SK-N-MC (cell line): ENCODE results near the gene ZNRF3.

Experiments used
- DNase-seq: peaks from one replicate; pipeline ENCODE4 v3.0.0-alpha.2; 2011; ENCODE audit warnings: low read depth, low spot score
- H3K27ac ChIP-seq: fragments of 200-600 bp; sonication (generic); 2 replicates; pipeline ENCODE4 v1.5.1; 2016; ENCODE audit warnings: mixed run types
- H3K36me3 ChIP-seq: fragments of 200-600 bp; sonication (generic); 2 replicates; pipeline ENCODE4 v1.6.1; 2017; ENCODE audit warnings: antibody characterized with exemption, low read length, mixed read lengths; ENCODE audit not compliant: insufficient read depth
- H3K4me3 ChIP-seq: fragments of 200-600 bp; sonication (generic); 2 replicates; pipeline ENCODE4 v1.5.1; 2016
- H3K9ac ChIP-seq: fragments of 200-600 bp; sonication (generic); 2 replicates; pipeline ENCODE4 v1.8.0; 2017; ENCODE audit warnings: mixed run types, mixed read lengths; ENCODE audit not compliant: insufficient read length
- H3K9me3 ChIP-seq: fragments of 200-600 bp; sonication (generic); 2 replicates; pipeline ENCODE4 v1.6.1; 2017; ENCODE audit warnings: low read depth, mild to moderate bottlenecking, antibody characterized with exemption, low read length, moderate library complexity, mixed read lengths
- EZH2 ChIP-seq: fragments of 200-600 bp; sonication (generic); IDR thresholded peaks from one replicate; pipeline ENCODE4 v1.6.1; 2017; ENCODE audit warnings: antibody characterized with exemption
- FOXP2 ChIP-seq: optimal IDR thresholded peaks from 2 replicates; pipeline ENCODE3; 2011; ENCODE audit warnings: mild to moderate bottlenecking, moderate library complexity; ENCODE audit not compliant: insufficient read depth; ENCODE audit errors: extremely low read length, control extremely low read depth
- POLR2AphosphoS5 ChIP-seq: IDR thresholded peaks from 2 replicates; pipeline ENCODE4 v1.6.1; 2012; ENCODE audit warnings: mild to moderate bottlenecking, low read depth, low read length, borderline replicate concordance

ZNRF3 gene

DNA sequence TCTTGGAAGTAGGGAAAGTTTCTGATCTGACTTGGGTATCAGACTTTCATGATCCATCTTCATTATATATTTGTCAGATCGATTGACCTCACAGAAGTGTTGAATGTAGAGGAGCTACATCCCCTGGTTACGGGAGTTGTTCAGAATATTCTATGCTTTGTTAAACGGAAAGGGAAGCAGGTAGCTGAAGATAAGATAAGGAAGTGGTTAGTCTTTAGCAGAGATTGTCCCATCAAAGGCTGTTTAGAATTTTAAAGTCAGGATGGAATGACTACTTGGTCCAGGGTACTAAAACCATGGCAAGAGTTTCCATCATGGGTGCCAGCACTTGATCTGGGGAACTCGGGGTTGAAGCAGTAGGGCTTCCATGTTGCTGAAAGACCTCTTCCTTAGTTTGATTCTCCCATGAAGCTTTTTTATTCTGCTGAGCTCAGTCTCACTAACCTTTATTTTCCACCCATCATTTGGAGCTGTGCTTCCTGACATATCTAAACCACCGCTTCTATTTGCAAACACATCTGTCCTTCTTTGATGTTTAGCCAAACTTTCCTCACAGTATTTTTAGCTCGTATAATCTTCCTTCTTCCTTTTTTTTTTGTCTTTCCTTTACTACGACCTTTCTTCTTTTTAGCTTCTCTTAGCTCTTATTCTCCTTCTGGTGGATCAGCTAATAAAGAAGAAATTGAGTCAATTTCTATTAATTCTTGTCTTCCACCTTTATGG, 182.3 kb downstream of the ZNRF3 start:
- Histone ChIP-seq H3K36me3 (no peaks in the 10 kb centered on the region), H3K4me3 (no peak overlapping the region), H3K9me3 (no peaks in the 10 kb centered on the region), H3K9ac (no peak overlapping the region), H3K27ac (no peak overlapping the region)
- DNase-seq = no peak
- TF ChIP-seq FOXP2 (no peak), POLR2AphosphoS5 (no peak), EZH2 (no peak)

DNA sequence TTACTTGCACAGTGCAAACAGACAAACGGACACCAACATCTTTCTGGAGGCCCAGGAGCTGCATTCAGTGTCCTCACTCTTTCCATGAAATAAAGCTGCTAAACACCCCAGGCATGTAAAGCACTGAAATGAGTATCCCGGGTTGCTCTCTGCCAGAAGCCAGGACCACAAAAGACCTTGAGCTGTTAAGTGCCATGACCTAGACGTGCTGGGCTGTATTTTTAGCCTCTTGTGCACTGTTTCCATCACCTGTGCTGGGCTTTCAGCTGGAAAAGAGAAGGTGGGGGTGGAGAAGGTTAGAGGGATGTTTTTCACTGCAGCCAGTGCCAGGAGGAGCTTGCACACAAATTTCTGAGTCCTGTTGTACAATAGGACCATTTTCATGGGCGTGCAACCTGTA, 186.1 kb downstream of the ZNRF3 start:
- TF ChIP-seq POLR2AphosphoS5 = no peak
- no peak for TF ChIP-seq EZH2
- H3K27ac ChIP-seq = no peak overlapping the region
- no peak overlapping the region for H3K4me3 ChIP-seq
- no peak for DNase-seq
- no peak overlapping the region for H3K9ac ChIP-seq
- H3K9me3 ChIP-seq = no peaks in the 10 kb centered on the region
- no peaks in the 10 kb centered on the region for H3K36me3 ChIP-seq

DNA sequence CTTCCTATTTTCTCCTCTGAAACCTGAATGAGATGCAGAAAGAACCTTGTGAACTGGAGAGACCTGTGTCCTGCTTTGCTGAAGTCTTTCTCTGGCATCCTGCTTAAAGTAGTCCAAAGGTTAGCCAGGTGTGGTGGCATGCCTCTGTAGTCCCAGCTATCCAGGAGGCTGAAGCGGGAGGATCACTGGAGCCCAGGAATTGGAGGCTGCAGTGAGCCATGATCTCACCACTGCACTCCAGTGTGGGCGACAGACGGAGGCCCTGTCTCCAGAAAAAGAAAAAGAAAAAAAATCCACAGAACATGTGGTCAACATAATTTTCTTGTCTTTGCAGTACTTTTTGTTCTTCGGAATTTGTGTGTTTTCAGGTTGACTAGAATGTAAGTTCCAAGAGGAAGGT, 187.1 kb downstream of the ZNRF3 start:
- H3K27ac ChIP-seq = no peak overlapping the region
- no peaks in the 10 kb centered on the region for H3K36me3 ChIP-seq
- no peak for DNase-seq
- no peaks in the 10 kb centered on the region for H3K9me3 ChIP-seq
- no peak overlapping the region for H3K4me3 ChIP-seq
- no peak for TF ChIP-seq EZH2
- no peak for TF ChIP-seq FOXP2
- TF ChIP-seq POLR2AphosphoS5 = no peak
- no peak overlapping the region for H3K9ac ChIP-seq

DNA sequence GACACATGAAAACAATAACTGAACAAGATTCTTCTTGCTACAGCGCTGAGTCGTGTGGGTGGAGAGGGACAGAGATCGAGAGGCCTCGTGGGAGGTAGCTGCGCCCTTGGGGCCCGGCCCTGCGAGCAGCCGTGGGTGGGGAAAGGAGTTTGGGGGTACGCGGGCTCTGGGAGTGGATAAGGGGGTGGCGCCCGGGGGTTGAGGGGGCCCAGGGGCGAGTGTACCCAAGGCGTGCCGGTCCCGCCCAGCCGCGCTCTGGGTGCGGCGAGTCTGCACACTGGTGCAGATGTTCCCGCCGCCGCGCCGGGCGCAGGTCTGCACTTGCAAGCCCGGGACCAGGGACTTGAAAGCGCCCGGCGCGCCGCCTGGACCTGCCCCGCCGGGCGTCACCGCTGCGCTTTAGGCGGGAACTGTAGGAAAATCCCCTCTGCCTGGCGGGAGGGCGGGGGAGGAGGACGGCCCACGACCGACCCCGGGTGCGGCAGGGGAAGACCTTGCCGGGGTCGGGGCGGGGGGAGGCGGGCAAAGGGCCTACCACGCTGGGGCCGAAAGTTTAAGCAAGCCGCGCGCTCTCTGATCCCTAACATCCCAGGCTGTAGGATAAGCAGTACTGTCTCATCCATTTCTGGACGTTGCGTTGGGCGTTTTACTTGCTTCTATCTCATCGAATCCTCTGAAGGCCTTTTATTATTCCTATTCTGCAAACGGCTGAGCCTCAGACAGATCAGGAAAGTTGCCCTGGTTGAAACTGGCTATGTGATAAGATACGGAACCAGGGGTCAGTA, 188.1 kb downstream of the ZNRF3 start:
- TF ChIP-seq POLR2AphosphoS5 = peak; percentile 26; the same call in 1 of the 2 replicates
- TF ChIP-seq FOXP2 = no peak
- no peaks in the 10 kb centered on the region for H3K36me3 ChIP-seq
- H3K27ac ChIP-seq = no peak overlapping the region
- H3K4me3 ChIP-seq = no peak overlapping the region
- H3K9me3 ChIP-seq = no peaks in the 10 kb centered on the region
- no peak for DNase-seq
- H3K9ac ChIP-seq = no peak overlapping the region

DNA sequence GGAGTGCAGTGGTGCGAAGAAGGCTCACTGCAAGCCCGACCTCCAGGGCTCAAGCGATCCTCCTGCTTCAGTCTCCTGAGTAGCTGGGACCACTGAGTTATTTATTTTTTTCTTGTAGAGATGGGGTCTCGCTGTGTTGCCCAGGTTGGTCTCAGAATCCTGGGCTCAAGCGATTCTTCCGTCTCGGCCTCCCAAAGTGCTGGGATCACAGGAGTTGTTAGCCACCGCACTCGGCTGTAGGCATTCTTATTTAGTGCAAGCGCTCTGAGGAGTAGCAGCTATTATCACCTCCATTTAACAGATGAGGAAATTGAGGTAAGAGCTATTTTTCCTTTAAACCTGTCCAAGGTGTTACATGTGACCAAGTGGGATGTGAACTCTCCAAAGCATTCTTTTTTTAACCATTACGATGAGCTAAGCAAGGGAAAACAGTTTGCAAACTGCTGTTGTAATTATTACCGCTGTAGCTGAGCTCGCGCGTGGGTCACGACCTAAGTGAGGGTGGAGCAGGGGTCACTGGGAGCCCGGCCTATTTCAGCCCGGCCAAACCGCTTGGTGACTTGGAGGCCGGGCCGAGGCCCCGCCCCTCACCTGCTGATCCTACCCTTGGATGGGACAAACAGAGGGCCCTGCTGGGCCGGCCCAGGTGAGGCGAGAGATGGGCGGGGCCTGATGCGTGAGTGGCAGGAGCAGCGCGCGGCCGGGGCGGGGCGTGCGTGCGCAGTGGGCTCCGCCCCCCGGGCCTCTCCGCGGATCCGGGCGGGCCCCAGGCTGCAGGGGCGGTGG, 189.0 kb downstream of the ZNRF3 start:
- Histone ChIP-seq H3K9me3 (no peaks in the 10 kb centered on the region), H3K36me3 (no peaks in the 10 kb centered on the region), H3K9ac (no peak overlapping the region), H3K4me3 (peak overlapping the region; percentile 64), H3K27ac (no peak overlapping the region)
- TF ChIP-seq EZH2 = no peak
- TF ChIP-seq FOXP2 = no peak
- no peak for TF ChIP-seq POLR2AphosphoS5
- no peak for DNase-seq

DNA sequence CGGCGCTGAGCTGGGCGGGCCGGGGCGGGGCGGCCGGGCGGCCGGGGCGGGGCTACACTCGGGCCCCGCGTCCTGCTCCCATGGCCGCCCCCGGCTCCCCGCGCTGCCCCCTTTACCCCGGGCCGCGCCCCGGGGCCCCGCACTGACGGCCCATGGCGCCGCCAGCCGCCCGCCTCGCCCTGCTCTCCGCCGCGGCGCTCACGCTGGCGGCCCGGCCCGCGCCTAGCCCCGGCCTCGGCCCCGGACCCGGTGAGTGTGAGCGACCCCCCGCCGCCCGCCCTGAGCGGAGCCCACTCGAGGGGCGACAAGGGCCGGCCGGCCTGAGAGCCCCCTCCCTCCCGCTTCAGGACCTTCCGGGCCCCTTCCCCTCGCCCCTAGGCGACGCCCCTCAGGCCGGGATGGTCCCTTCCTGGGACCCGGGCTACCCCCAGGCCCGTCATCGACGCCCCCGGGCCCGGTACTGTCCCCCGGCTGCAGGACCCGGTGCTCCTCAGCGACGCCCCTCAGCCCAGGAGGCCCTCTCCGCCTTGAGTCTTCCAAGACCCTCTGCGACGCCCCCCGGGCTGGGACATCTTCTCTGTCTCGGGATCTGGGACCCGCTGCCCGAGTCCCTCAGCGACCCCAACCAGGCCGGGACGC, 189.7 kb downstream of the ZNRF3 start, which contains the start of gene KREMEN1:
KREMEN1 (plus strand) TSS at position 57 of the 639 bp plus-strand sequence; CDS start at position 153, 96 bp downstream.
- Histone ChIP-seq H3K9ac (peak within 1 kb of the TSS; percentile 73), H3K27ac (no peak within 1 kb of the TSS)
- no peak for TF ChIP-seq FOXP2
- TF ChIP-seq EZH2 = no peak
- no peak for TF ChIP-seq POLR2AphosphoS5

DNA sequence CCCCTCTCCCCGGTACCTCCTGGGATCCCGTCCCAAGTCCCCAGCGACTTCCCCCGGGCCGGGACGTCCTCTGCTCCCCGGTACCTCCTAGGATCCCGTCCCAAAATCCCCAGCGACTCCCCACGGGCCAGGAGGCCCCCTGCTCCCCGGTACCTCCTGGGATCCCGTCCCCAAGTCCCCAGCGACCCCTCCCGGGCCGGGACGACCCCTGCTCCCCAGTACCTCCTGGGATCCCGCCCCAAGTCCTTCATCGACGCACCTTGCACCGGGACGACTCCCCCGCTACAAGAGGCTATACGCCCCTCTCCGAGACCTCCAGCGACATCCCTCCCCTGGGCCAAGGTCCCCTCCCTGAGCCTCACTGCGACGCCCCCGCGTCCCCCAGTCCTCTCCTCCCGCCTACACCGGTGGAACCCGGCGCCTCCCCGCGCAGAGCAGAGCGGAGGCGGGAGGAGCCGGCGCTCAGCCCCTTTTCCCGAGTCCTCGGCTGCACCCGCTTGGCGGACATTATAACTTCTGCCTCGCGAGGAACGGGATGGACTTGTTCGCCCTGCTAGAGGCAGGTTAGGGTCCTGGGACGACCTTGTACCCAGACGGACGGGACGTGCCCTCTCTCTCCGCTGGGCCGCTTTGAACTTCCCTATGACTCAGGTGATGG, 190.4 kb downstream of the ZNRF3 start:
- no peaks in the 10 kb centered on the region for H3K36me3 ChIP-seq
- peak overlapping the region; percentile 82 for H3K4me3 ChIP-seq
- TF ChIP-seq EZH2 (no peak), POLR2AphosphoS5 (no peak), FOXP2 (no peak)
- DNase-seq = no peak
- no peak overlapping the region for H3K27ac ChIP-seq
- H3K9ac ChIP-seq = peak overlapping the region; percentile 73
- no peaks in the 10 kb centered on the region for H3K9me3 ChIP-seq

More for the DNA sequence above, 189.7 kb downstream of the ZNRF3 start, which contains the start of gene KREMEN1:
- Histone ChIP-seq H3K4me3 (peak within 1 kb of the TSS; percentile 82), H3K9me3 (no peaks in the 10 kb centered on the region), H3K36me3 (no peaks in the 10 kb centered on the region)
- DNase-seq = no peak

DNA sequence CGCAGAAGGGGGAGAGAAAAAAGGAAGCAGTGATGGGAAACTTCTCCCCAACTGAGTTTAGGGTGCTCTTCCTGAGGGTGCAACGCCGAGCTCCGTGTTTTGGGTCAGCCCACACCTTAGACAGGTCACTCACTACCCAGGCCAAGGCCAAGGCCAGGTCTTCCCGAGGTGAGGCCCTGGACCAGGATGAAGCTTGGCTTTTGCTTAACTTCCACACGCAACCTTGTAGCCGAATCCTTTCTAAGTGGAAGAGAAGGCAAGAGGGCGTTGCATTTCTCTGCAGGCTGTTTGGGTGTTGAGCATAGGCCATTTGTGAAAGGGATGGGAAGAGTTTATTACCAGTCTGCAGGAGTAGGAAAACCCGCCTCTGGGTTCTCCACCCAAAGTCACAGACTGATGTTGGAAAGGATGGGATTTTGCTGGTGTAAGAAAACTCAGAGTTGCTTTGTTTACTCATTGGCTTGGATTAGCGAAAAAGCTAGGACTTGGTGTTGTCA, 191.0 kb downstream of the ZNRF3 start:
- DNase-seq = no peak
- H3K9ac ChIP-seq = no peak overlapping the region
- TF ChIP-seq EZH2 = no peak
- no peak for TF ChIP-seq POLR2AphosphoS5
- TF ChIP-seq FOXP2 = no peak

More for the DNA sequence above, 191.0 kb downstream of the ZNRF3 start:
- Histone ChIP-seq H3K27ac (no peak overlapping the region), H3K9me3 (no peaks in the 10 kb centered on the region), H3K4me3 (peak overlapping the region; percentile 14; the same call in 1 of the 2 replicates), H3K36me3 (no peaks in the 10 kb centered on the region)
